ES-I3 (cell line): ENCODE results near the gene ATP6V0A1.
"Not testable (repeated sequence)": the region's sequence is repeated elsewhere in the genome, so short reads cannot be mapped to it uniquely, and the experiment has no call there.

Experiments used
- H3K36me3 ChIP-seq: 2 replicates; pipeline ENCODE4 v1.6.1; 2013; ENCODE audit warnings: mild to moderate bottlenecking, low read length, control low read depth, moderate library complexity; ENCODE audit not compliant: insufficient read depth
- H3K4me1 ChIP-seq: 2 replicates; pipeline ENCODE4 v1.6.1; 2013; ENCODE audit warnings: mild to moderate bottlenecking, control low read depth, low read length; ENCODE audit not compliant: insufficient read depth
- H3K9ac ChIP-seq: 2 replicates; pipeline ENCODE4 v1.6.1; 2013; ENCODE audit warnings: low read depth, mild to moderate bottlenecking, low read length, moderate library complexity
- H3K9me3 ChIP-seq: 2 replicates; pipeline ENCODE4 v1.6.1; 2013; ENCODE audit warnings: mild to moderate bottlenecking, low read length, moderate library complexity; ENCODE audit not compliant: control insufficient read depth, insufficient read depth

Gene ATP6V0A1

DNA sequence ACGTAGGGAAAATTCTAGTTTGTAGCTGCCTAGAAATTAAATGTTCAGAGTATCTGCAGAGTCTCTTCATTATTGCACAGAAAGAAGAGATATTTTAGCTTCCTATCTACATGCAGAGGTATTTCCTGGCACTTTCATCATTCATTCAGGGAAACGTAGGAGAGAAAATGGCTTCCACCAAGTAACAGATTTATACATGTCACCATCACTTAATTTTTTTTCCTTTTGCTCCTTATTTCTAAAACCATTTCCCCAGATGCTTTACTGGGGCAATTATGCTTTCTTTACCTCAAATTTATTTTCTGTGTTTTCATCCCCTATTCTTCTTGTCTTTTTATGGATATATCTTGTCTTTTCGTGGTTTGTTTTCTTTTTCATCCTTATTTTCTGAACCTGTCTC is 18.5 kb downstream of the ATP6V0A1 start:
- H3K9ac ChIP-seq = no peak overlapping the region
- H3K9me3 ChIP-seq = no peaks in the 10 kb centered on the region
- H3K36me3 ChIP-seq = peaks cover 4% of the 10 kb centered on the region
- H3K4me1 ChIP-seq = no peaks in the 10 kb centered on the region

DNA sequence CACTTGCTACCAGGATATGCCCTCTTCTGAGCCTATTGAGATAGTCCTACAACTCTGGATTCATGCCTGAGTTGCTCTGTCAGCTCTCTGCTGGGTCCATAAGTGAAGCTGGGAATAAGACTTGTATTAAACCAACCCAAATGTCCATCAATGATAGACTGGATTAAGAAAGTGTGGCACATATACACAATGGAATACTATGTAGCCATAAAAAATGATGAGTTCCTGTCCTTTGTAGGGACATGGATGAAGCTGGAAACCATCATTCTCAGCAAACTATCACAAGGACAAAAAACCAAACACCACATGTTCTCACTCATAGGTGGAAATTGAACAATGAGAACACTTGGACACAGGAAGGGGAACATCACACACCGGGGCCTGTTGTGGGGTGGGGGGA is 19.1 kb downstream of the ATP6V0A1 start:
- H3K4me1 ChIP-seq, H3K36me3 ChIP-seq, H3K9ac ChIP-seq, H3K9me3 ChIP-seq: not testable (repeated sequence)

DNA sequence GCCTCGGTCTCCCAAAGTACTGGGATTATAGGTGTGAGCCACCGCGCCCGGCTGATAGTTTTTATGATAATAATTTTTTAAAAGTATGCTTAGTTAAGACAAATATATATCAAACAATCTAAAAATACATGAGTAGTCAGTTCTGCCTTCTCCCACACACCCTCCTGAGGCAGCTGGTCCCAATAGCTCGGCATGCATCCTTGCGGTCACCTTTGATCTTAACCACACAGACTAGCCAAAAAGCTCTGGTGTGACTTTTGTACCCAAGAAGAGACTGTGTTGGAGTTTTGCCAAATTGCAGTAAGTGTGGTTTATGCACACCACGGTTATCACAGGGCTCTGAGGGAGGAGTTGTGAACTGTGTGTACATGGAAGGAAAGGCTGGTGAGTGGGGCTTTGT is 25.6 kb downstream of the ATP6V0A1 start:
- Histone ChIP-seq H3K36me3 (peaks cover 17% of the 10 kb centered on the region), H3K4me1 (no peaks in the 10 kb centered on the region), H3K9ac (no peak overlapping the region), H3K9me3 (no peaks in the 10 kb centered on the region)

DNA sequence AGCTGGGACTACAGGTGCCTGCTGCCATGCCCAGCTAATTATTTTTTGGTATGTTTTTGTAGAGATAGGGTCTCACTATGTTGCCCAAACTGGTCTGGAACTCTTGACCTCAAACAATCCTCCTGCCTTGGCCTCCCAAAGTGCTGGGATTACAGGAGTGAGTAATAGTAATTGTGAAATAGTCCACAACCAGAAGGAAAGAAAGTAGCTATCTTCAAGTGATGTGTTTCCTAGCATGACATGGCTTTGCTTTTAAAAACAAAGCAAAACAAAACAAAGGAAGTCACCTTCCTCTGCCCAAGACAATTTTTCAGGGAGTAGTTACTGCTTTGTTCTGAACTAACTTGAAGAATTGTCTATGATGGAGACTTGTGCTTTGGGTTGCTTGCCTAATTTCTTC is 27.0 kb downstream of the ATP6V0A1 start:
- Histone ChIP-seq H3K9me3 (no peaks in the 10 kb centered on the region), H3K4me1 (no peaks in the 10 kb centered on the region), H3K36me3 (peaks cover 21% of the 10 kb centered on the region), H3K9ac (no peak overlapping the region)

DNA sequence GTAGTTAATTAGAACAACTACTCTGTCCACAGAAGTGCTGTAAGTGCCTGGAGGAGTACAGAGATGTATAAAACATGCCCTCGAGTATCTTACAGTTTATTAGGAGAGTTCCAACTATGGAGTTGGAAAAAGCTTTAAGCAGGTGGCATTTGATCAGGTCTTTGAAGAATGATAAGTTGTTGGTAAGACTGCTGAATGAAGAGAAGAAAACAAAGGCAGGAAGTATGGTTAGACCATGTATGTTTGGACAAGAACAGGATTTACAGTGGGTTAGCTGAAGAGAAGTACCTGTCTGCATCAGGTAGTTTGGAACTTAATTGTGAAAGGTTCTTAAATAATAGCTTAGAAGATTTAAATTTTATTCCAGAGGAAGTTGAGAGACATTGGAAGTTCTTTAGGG is 29.4 kb downstream of the ATP6V0A1 start:
- no peak overlapping the region for H3K9ac ChIP-seq
- H3K36me3 ChIP-seq = peaks cover 23% of the 10 kb centered on the region
- no peaks in the 10 kb centered on the region for H3K4me1 ChIP-seq
- no peaks in the 10 kb centered on the region for H3K9me3 ChIP-seq

DNA sequence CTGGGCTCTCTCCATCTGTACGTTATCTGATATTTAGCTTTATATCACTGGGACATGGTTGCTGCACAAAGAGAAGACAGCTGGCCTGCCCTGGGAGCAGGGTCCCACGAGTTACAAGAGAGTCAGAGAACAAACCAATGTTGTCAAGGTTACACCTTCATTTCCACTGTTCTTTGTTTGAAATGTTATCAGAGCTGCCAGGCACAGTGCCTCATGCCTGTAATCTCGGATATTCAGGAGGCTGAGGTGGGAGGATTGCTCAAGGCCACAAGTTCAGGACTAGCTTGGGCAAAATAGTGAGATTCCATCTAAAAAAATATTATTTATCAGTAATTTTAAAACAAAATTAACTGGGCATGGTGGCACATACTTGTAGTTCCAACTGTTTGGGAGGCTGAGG is 34.6 kb downstream of the ATP6V0A1 start:
- no peaks in the 10 kb centered on the region for H3K4me1 ChIP-seq
- peaks cover 17% of the 10 kb centered on the region for H3K36me3 ChIP-seq
- no peaks in the 10 kb centered on the region for H3K9me3 ChIP-seq
- no peak overlapping the region for H3K9ac ChIP-seq

DNA sequence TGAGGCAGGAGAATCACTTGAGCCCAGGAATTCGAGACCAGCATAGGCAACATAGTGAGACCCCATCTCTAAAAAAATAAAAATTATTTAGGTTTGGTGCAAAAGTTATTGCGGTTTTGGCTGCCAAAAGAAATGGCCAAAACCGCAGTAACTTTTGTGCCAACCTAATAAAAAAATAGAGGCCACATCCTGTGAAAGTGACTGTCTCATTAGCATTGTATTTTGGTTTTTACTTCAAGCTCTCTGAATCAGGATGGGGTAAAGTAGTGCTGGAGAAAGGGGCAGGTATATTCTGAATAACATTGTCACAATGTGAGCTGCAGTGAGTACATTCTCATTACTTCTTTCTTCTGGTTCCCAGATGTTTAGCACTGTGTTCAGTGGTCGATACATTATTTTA is 36.0 kb downstream of the ATP6V0A1 start:
- H3K4me1 ChIP-seq = no peaks in the 10 kb centered on the region
- no peak overlapping the region for H3K9ac ChIP-seq
- peaks cover 14% of the 10 kb centered on the region for H3K36me3 ChIP-seq
- no peaks in the 10 kb centered on the region for H3K9me3 ChIP-seq

DNA sequence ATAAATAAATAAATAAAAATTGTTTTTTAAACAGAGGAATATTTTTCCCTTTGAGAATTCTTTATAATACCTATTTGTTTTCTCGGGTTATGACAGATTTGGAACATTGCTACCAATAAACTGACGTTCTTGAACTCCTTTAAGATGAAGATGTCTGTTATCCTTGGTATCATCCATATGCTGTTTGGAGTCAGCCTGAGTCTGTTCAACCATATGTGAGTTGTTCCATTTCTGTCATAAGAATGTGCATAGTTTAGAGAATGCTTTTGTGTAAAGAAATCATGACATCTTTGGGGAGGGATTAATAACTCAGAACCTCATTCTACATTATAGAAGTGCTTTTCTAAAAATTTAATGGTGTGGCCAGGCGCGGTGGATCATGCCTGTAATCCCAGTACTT is 40.1 kb downstream of the ATP6V0A1 start:
- Histone ChIP-seq H3K9me3 (no peaks in the 10 kb centered on the region), H3K9ac (no peak overlapping the region), H3K4me1 (no peaks in the 10 kb centered on the region), H3K36me3 (peaks cover 33% of the 10 kb centered on the region)

DNA sequence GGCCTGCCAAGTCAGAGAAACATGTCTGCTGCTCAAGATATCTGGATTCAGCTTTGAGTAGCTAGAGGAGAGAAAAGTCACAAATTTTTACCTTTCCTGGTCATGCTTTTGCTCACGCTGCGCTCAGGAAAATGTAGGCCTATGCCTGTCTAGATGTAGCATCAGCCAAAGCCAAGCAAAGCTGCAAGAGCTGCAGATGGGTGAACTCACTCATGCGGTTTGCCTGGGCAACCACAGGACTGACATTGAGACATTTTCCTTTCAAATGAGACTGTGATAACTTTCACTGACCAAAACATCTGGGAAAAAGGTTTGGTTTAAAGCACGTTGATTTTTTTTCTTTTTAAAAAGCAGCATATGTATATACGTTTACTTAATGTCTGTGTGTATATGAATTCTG is 43.4 kb downstream of the ATP6V0A1 start:
- peaks cover 26% of the 10 kb centered on the region for H3K36me3 ChIP-seq
- H3K9me3 ChIP-seq = no peaks in the 10 kb centered on the region
- no peak overlapping the region for H3K9ac ChIP-seq
- no peaks in the 10 kb centered on the region for H3K4me1 ChIP-seq

DNA sequence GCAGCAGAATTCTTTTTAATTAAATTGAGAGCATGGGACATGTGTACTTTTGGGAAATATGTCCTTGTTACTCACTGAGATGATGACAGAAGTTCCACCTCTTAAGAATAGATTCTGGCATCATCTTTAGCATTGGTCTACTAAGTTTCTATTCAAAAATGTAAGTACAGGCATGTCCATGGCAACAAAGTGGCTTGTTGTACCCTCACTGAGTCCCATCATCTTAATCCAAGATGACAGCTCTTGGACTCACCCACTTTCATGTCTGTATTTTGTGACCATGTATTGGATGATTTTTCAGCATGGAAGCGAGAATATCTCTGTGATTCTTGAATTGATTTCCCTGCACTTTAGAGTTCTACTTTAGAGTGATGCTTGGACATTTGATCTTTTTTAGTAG is 44.2 kb downstream of the ATP6V0A1 start:
- Histone ChIP-seq H3K9me3 (no peaks in the 10 kb centered on the region), H3K4me1 (no peaks in the 10 kb centered on the region), H3K9ac (no peak overlapping the region), H3K36me3 (peaks cover 26% of the 10 kb centered on the region)

DNA sequence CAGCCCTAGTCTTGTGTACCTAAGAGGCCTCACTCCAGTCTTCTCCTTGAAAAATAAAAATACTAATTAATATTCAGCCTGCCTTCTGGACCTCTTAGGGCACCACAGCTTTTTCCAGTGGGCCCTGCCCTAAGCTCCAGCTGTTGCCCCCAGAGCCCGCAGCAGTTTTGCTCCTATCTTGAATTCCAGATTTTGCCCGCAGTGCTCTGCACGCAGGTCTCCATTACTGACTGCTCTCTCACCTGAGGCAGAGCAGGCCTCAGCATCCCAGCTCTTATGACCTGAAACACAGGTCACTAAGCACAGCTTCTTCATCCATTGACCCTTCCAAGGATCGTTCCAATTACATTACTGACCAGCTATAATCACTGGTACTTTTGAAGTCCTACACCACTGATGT is 49.0 kb downstream of the ATP6V0A1 start:
- Histone ChIP-seq H3K9ac (no peak overlapping the region), H3K4me1 (no peaks in the 10 kb centered on the region), H3K9me3 (no peaks in the 10 kb centered on the region), H3K36me3 (peaks cover 3% of the 10 kb centered on the region; the same call in 1 of the 2 replicates)

DNA sequence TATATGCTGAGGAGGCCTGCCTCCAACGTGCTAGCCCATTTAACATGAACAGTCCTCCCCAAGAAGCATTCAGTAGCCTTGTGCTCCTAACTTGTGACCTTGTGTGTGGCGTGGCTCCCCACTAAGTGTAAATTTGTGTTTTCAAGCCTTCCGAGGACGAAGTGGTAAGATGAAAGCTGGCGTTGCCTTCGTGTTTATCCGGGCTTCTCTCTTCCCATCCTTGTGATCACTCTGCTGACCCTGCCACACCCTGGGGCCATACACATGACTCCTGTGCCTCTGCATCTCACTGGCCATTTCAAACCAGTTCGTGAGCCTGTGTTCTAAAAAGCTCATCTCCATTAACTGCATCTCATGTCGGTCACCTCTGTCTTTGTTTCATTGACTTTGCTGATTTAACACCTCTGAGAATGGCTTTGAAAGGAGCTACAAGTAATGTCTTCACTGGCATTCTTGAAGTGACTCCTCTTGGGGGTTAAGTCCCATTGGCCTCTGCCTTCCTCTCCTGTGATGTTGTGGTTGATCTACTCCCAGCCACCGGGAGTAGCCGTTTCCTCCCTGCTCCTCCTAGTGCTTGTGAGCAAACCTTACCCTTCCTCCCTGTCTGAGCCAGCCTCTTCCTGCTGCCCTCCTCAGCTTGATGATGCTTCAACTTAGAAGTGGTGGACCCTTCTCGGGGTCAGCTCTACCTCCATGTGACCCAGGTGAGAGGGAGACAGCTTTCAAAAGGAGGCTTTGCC is 49.9 kb downstream of the ATP6V0A1 start:
- Histone ChIP-seq H3K4me1 (no peaks in the 10 kb centered on the region), H3K9ac (no peak overlapping the region), H3K9me3 (no peaks in the 10 kb centered on the region), H3K36me3 (no peaks in the 10 kb centered on the region; the same call in 1 of the 2 replicates)

DNA sequence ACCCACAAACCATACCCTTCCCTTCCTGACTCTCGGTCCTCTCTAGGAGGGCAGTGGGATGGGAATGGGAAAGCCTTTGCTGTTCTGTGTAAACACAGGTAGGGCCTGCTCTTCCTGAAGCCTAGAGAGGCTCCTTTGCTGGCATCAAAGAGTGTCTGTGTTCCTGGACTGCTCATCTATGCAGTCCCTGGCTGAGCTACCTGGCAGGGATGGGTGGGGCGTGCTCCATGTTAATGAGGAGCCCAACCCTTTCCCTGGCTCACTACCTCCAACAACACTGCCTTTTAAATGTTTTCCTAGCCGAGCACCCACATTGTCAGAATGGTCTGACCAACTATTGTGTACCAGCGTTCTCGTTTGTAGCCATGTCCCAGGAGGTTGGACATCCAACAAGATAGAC is 50.7 kb downstream of the ATP6V0A1 start:
- Histone ChIP-seq H3K9me3 (no peaks in the 10 kb centered on the region), H3K4me1 (no peaks in the 10 kb centered on the region), H3K36me3 (no peaks in the 10 kb centered on the region; the same call in 1 of the 2 replicates), H3K9ac (no peak overlapping the region)

DNA sequence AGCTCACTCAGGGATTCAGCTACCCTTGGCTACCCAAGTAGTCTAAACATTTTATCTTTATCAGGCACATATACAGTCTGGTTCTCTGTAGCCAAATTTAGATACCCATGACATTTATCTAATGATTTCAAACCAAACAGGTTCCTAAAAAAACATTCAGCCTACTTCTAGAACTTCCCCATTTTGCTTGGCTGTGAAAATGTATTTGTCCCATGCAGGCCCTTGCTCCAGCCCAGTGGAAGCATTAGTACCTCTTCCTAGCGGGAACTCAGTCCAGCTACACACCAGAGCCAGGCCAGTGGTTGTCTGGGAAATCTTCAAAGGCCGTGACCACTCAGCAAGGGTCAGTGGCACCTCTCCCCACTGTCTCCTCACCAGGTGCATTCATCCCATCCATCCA is 51.2 kb downstream of the ATP6V0A1 start:
- no peak overlapping the region for H3K9ac ChIP-seq
- no peaks in the 10 kb centered on the region; the same call in 1 of the 2 replicates for H3K36me3 ChIP-seq
- H3K4me1 ChIP-seq = no peaks in the 10 kb centered on the region
- H3K9me3 ChIP-seq = no peaks in the 10 kb centered on the region

DNA sequence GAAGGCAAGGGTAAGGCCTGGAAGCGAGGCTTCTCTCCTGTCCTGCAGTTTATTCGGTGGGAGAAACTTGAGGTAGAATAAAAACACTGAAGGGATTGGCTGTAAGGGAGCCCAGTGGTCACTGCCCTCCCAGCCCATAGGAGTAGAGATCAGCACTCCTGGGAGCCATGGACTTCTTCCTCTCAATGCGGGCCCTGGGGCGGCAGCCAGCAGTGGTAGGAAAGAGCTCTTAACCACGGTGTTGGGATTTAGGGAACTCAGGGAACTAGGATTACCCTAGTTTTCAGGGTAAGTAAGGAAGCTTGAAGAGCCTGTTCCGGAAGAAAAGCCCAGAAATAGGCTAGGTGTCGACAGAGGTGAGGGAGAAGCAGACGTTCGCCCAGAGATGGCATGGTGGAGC is 53.6 kb downstream of the ATP6V0A1 start:
- H3K9me3 ChIP-seq = no peaks in the 10 kb centered on the region
- H3K9ac ChIP-seq = no peak overlapping the region
- H3K4me1 ChIP-seq = no peaks in the 10 kb centered on the region
- no peaks in the 10 kb centered on the region; the same call in 1 of the 2 replicates for H3K36me3 ChIP-seq
